Measurements from ENCODE around the gene ALPP. TPM values are rescaled to one million over a fixed set of nuclear protein-coding genes. Genes with fewer than 3 reads are reported as not detected.

The ALPP gene
- total and polyA plus RNA-seq, 2 of the 13 experiments (the other 11 are each of a cell fraction or from before 2014, with no cell fraction given): not detected

GRCh38 chr2:232348936-232349335 lies 29.6 kb upstream of the ALPP start:
- Histone ChIP-seq H3K27ac (ENCODE audit: extremely low read length, insufficient read depth, low read length) (no peak overlapping the region), H4K20me1 (ENCODE audit: insufficient read depth, low read length) (no peaks in the 10 kb centered on the region), H2AFZ (ENCODE audit: low read length) (no peak overlapping the region), H3K4me3 (replicated peaks in 1 of 3; ENCODE audit: insufficient read depth in 1 of 3, low read depth in 2 of 3, low read length in 3 of 3) (no peak overlapping the region), H3K4me2 (ENCODE audit: low read depth, low read length) (no peak overlapping the region), H3K36me3 (replicated peaks in 1 of 2; ENCODE audit: control insufficient read depth in 1 of 2, insufficient read depth in 2 of 2, low read length in 2 of 2) (no peaks in the 10 kb centered on the region), H3K9ac (ENCODE audit: insufficient read depth, low read depth, low read length) (no peak overlapping the region), H3K4me1 (ENCODE audit: insufficient read depth, low read length) (peaks cover 10% of the 10 kb centered on the region), H3K79me2 (ENCODE audit: insufficient read depth, low read length) (no peaks in the 10 kb centered on the region), H3K27me3 (ENCODE audit: control insufficient read depth in 1 of 2, insufficient read depth in 2 of 2, low read length in 2 of 2) (peaks cover 18 to 63% of the 10 kb centered on the region in 2 experiments), H3K9me3 (ENCODE audit: low read length) (no peaks in the 10 kb centered on the region)
- 5% methylated on average over 6 of the region's 6 CpGs for WGBS (ENCODE audit: low lambda C conversion rate)
- DNase-seq (ENCODE audit: low spot score): no peak
- in situ Hi-C loops (cut with HindIII; ENCODE audit: extremely low pct_ligation_motif_present, low pct_unique_long_range_greater_than_20kb) (no loop called here), intact Hi-C loops (cut with micrococcal nuclease; ENCODE audit: unreplicated experiment) (no loop called here)
- POLR2A ChIA-PET: no interaction called here
- TF ChIP-seq TP53 (CRISPR knock-in tag; conservative IDR thresholded peaks at IDR 0.05) (no peak), ZNF468 (CRISPR knock-in tag; IDR thresholded peaks at IDR 0.05) (no peak), ZSCAN29 (CRISPR knock-in tag; conservative IDR thresholded peaks at IDR 0.05) (no peak), IRF2 (CRISPR knock-in tag; IDR thresholded peaks at IDR 0.05) (no peak), ZNF234 (CRISPR knock-in tag; conservative IDR thresholded peaks at IDR 0.05) (no peak), ZNF331 (CRISPR knock-in tag; IDR thresholded peaks at IDR 0.05) (no peak), ZNF781 (CRISPR knock-in tag; IDR thresholded peaks at IDR 0.05; ENCODE audit: borderline replicate concordance, not compliant biosample characterization) (no peak), ZNF768 (CRISPR knock-in tag; IDR thresholded peaks at IDR 0.05) (no peak), TOPORS (CRISPR knock-in tag; IDR thresholded peaks at IDR 0.05) (no peak), ZNF510 (CRISPR knock-in tag; IDR thresholded peaks at IDR 0.05; ENCODE audit: low read depth) (no peak), ZNF225 (CRISPR knock-in tag; IDR thresholded peaks at IDR 0.05) (no peak), NBN (conservative IDR thresholded peaks at IDR 0.05) (no peak), GABPA (IDR thresholded peaks at IDR 0.05; ENCODE audit: low read depth, low read length) (no peak), GABPA (CRISPR knock-in tag; IDR thresholded peaks at IDR 0.05; ENCODE audit: low read depth) (no peak), ZNF773 (CRISPR knock-in tag; IDR thresholded peaks at IDR 0.05; ENCODE audit: borderline replicate concordance) (no peak), ZNF562 (CRISPR knock-in tag; IDR thresholded peaks at IDR 0.05; ENCODE audit: borderline replicate concordance) (no peak), ZNF382 (CRISPR knock-in tag; IDR thresholded peaks at IDR 0.05; ENCODE audit: borderline replicate concordance) (no peak), ZNF878 (CRISPR knock-in tag; IDR thresholded peaks at IDR 0.05) (no peak)
- TF ChIP-seq, protein P1, sequence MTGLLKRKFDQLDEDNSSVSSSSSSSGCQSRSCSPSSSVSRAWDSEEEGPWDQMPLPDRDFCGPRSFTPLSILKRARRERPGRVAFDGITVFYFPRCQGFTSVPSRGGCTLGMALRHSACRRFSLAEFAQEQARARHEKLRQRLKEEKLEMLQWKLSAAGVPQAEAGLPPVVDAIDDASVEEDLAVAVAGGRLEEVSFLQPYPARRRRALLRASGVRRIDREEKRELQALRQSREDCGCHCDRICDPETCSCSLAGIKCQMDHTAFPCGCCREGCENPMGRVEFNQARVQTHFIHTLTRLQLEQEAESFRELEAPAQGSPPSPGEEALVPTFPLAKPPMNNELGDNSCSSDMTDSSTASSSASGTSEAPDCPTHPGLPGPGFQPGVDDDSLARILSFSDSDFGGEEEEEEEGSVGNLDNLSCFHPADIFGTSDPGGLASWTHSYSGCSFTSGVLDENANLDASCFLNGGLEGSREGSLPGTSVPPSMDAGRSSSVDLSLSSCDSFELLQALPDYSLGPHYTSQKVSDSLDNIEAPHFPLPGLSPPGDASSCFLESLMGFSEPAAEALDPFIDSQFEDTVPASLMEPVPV (CRISPR knock-in tag; IDR thresholded peaks at IDR 0.05): no peak
- TF ChIP-seq, protein P2, sequence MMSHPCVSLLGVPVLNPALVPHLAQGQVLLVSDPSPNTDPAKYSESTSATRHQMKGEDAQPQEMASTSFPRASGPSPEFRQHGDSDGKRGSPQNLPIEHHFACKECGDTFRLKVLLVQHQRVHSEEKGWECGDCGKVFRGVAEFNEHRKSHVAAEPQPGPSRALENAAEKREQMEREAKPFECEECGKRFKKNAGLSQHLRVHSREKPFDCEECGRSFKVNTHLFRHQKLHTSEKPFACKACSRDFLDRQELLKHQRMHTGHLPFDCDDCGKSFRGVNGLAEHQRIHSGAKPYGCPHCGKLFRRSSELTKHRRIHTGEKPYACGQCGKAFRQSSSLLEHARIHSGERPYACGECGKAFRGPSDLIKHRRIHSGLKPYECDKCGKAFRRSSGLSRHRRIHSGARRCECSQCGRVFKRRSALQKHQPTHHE (CRISPR knock-in tag; IDR thresholded peaks at IDR 0.05; ENCODE audit: borderline replicate concordance): no peak
- FAIRE-seq: no peak
- CTCF ChIA-PET (ENCODE audit: low intra/inter-chr PET ratio, low total read pairs): no interaction called here
- BruUV-seq (replicated peaks): no TSS peak
- no peak for ATAC-seq
